Measurements from ENCODE around the gene CH25H.

The CH25H gene

GRCh38 chr10:89228962-89229361, 21.8 kb upstream of the CH25H start:
- DNase-seq (ENCODE audit: low spot score): no peak

DNA sequence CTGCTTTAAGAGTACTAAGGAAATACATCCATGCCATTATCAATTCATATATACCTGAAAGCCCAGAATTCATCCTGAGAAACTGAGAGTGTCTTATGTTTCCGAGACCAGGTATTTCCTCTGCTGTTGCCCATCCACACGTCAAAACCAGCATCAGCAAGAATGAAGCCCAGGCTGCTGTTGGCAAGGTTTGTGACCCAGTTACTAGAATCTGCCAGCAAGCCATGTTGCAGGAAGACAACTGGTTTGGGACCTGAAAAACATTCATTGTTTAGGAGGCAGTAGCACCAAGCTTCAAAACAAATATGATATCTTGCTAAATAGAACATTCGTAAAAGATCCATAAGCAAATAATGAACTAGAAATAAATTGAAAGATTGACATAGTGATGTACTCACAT, 21.0 kb upstream of the CH25H start:
- no peak for DNase-seq (ENCODE audit: low spot score)

GRCh38 chr10:89226891-89227290, 19.8 kb upstream of the CH25H start:
- DNase-seq (ENCODE audit: low spot score): no peak

GRCh38 chr10:89224739-89225443, 17.8 kb upstream of the CH25H start:
- DNase-seq (ENCODE audit: low spot score): no peak

DNA sequence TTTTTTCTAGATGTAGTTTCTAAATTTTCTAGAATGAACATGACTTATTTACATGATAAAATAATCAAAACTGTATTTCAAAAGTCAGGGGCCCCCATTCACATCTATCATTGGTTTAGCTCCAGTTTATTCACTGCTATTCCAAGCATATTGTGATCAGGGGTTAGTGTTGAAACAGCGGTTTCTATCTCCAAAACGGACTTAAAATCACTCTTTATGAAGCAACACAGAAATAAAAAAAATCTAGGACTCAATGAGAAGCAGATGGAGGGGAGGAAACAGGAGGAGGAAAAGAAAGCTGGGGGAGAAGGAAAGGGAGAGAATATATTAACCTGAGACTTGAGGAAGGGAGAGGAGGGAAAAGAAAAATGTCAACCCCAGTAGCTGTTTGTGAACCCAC, 14.8 kb upstream of the CH25H start:
- DNase-seq (ENCODE audit: low spot score): no peak

GRCh38 chr10:89219513-89220218, 12.5 kb upstream of the CH25H start:
- DNase-seq (ENCODE audit: low spot score): no peak

DNA sequence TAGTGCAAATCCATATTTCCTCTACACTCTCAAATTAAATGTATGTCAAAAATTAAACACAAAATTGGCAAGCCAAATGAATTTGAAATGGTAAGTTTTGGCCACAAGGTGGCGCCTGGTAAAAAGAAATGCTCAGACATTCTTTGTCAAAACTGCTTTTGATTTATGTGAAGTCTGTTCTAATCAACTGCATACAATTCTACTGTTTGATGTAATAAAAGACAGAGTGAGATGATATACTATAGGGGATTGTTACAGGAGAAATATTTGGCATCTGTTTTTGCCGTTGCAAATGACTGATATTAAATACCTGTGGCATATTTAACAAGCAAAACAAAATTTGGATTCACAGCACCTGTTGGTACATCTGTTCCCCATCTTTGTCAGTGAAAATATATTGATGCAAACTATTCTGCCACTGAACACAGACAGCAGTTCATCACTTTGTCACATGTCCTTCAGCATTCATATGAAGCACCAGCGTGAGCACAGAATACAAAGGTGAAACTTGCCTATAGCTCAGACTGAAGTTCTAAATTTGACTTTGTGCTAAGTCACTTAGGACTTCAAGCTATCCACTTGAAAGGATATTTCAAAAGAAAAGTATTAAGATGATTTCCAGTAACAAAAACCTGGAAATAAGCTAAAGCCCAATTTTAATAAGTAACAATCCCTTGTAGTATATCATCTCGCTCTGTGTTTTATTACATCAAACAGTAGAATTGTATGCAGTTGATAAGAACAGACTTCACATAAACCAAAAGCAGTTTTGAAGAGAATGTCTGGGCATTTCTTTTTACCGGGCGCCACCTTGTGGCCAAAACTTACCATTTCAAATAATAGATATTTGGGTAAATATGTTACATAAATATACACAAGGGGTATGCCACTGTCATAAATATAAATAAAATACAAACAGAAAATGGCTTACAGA, 10.2 kb upstream of the CH25H start:
- peak; percentile 33 for DNase-seq (ENCODE audit: low spot score)

GRCh38 chr10:89216056-89216455, 8.9 kb upstream of the CH25H start:
- no peak for DNase-seq (ENCODE audit: low spot score)

DNA sequence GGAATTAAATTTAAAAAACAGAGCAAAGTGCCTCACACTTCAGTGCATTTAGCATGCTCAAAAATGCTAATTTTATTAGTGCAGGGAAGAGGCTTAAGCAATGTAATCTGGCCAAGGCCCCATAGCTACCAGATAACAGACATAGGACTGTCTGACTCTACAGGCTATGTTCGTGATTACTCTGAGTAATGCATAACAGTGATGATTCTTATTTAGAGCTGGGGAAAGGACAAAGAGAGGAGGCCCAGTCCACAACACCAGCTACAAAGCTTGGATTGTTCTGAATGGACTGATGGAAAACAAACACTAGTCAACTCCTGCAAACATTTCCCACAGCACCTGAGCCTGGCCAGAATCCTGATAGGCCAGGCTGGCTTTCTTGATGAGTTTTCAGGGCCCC, 8.4 kb upstream of the CH25H start:
- no peak for DNase-seq (ENCODE audit: low spot score)

DNA sequence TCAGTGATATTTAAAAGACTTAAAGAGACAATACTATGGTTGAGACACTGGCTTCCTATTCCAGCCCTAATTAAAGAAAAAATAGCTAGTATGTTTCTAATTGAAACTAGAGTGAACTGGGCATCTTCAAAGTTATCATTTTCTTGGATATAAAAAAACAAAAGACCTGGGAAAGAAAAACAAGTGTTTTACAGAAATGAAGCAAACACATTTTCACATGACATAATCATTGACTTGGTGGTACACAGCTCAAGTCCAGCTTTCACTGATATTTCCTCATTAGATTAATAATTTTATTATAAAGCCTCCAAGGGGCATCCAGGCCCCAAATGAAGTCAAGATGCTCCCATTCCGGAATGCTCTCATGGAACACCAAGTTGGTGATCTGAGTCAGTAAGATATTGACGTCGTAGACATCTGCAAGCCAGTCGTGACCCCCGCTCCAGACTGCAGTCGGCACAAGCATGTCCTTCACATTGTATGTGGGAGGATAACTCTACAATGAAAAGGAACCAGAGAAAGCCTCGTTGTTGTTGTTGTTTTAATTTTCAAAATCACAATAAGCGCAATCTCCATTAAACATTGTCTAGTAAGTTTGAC, 7.5 kb upstream of the CH25H start:
- DNase-seq (ENCODE audit: low spot score): no peak

- DNase-seq (ENCODE audit: low spot score): peak; percentile 44
Observed at GRCh38 chr10:89213191-89213808, 6.2 kb upstream of the CH25H start.

GRCh38 chr10:89210794-89211425, 3.8 kb upstream of the CH25H start:
- no peak for DNase-seq (ENCODE audit: low spot score)

- DNase-seq (ENCODE audit: low spot score): no peak
Observed at GRCh38 chr10:89209718-89210117, 2.6 kb upstream of the CH25H start.

DNA sequence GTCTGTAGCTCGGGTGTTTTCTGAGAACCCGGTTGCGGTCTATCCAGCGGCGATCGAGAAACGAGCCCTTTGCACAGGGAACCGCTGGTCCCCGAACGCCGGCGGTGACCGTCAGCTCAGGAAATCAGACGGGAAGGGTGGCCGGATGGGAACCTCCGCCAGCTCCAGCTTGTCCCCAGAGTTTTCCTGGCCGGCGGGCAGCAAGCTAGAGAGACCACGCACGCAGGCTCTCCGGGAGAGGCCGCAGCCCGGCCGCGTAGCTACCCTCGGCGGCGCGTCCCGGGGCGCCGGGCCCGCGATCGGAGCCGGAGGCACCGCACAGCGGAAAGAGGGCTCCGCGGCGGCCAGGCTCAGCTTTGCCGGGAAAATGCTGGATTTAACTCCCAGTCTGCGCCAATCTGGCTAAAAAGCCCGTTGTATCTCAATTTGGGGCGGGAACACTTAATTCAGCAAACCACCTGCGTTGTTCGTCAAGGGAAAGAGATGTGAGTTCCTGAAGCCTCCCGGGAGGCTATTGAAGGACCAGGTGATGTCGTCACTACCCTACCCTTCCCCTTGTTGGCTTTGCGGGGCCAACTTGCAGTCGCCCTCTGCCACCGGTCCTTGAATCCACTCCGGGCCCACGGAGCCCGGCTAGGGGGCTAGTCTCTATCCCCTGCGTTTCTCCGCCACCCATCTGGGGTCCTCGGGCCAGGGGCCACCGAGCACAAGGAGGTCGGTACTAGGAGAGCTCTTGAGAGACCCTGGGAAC, 859 bp upstream of the CH25H start:
- peak; percentile 46 for DNase-seq (ENCODE audit: low spot score)

- no peak for DNase-seq (ENCODE audit: low spot score)
Observed at GRCh38 chr10:89206402-89207180, 526 bp downstream of the CH25H start.

- DNase-seq (ENCODE audit: low spot score): no peak
Observed at GRCh38 chr10:89204621-89205185, 2.4 kb downstream of the CH25H start.

GRCh38 chr10:89203237-89203636, 3.9 kb downstream of the CH25H start:
- no peak for DNase-seq (ENCODE audit: low spot score)

GRCh38 chr10:89202033-89202425, 5.1 kb downstream of the CH25H start:
- no peak for DNase-seq (ENCODE audit: low spot score)

DNA sequence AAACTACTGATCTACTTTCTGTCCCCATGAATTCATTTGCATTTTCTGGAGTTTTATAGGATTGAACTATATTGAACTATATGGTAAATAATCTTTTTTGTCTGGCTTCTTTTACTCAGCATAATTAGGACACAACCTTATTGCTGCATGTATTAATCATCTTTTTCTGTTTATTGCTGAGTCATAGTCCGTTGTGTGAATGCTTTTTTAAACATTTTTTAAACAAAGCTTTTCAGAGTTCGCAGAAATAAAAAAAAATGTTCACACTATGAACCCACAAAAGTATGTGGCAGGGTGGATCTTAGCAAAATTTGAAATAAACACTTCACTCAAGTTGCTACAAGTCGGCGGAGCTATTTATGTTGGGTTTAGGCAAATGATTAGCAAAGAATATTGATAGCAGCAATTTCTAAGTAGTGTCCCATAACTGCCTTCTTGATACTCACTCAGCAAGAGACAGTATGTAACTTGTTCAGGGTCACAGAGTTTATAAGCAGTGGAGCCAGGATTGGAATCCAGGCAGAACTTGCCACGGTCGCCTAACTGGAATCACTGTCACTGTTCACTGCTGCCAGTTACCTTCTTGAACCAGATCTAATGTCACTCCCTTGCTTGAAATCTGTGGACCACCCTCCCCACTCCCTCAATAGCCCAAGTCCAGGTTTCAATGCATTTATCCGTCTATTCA, 5.6 kb downstream of the CH25H start:
- DNase-seq (ENCODE audit: low spot score): no peak
